ENCODE results near the gene MTMR6. TPM values are rescaled to one million over a fixed set of nuclear protein-coding genes. Genes with fewer than 3 reads are reported as not detected.

The MTMR6 gene
- total RNA-seq, 4 donors from 2014 or later: 10.6 to 15.9 (median 14.3) TPM

GRCh38 chr13:25252752-25253151 lies 34.5 kb downstream of the MTMR6 start:
- intact Hi-C loops (cut with DNase I; ENCODE audit: low total_unique reads): no loop called here
- no peak for TF ChIP-seq CTCF (IDR thresholded peaks at IDR 0.05)
- TF ChIP-seq POLR2A (IDR thresholded peaks at IDR 0.05): no peak
- no peak overlapping the region for H3K4me3 ChIP-seq (ENCODE audit: low read depth, poor library complexity, severe bottlenecking)
- WGBS, 2 donors: 93 to 98% methylated on average over 2 of the region's 2 CpGs
- DNase-seq (ENCODE audit: low spot score in 2 of 2): no peak

DNA sequence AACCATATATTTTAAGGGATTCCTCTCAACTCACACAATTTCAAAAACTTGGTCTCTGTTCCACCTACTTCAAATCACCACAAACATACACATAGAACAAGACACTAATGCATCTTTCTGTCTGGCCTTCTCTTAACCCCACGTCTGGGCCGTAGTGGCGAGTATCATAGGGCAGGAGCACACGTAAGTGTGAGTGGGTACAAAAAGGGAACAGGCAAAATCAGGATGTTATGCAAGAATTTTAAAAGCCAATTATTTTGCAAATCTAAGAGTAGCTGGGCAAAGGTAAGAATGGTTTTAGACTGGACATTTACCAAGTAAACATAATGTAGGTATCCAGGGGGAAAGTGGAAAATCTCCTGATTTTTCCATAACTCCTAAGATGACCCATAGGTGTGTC lies 35.1 kb downstream of the MTMR6 start:
- DNase-seq (ENCODE audit: low spot score in 2 of 2): no peak
- 85 to 91% methylated on average over 4 of the region's 4 CpGs for WGBS, 2 donors
- intact Hi-C loops (cut with DNase I; ENCODE audit: low total_unique reads): no loop called here
- no peak overlapping the region for H3K4me3 ChIP-seq (ENCODE audit: low read depth, poor library complexity, severe bottlenecking)
- TF ChIP-seq POLR2A (IDR thresholded peaks at IDR 0.05): no peak
- no peak for TF ChIP-seq CTCF (IDR thresholded peaks at IDR 0.05)

DNA sequence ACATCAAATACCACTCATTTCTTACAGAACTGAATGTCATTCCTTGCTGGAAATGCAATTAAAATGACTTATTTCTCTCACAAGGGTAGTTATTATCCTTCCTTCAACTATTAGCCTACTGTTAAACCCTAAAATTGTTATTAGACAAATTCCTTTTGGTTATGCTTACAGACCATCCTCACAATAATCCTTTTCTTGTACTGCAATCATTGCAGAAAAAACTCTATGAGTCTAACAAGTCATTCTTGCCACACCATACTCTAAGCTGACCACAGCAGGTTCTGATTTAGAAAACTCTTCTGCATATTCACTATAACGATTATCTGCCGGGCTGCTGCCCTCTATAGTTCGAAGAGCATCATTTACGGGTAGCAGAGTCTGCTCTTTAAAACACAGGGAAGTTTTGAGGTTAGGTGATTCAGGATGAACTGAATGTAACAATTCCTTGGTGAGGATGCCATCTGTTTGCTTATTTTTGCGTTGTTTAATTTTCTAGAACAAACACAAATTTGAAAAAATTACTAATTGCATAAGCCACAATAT lies 38.2 kb downstream of the MTMR6 start:
- TF ChIP-seq POLR2A (IDR thresholded peaks at IDR 0.05) (no peak), CTCF (IDR thresholded peaks at IDR 0.05) (no peak)
- no peak overlapping the region for H3K4me3 ChIP-seq (ENCODE audit: low read depth, poor library complexity, severe bottlenecking)
- no peak for DNase-seq (ENCODE audit: low spot score in 2 of 2)
- intact Hi-C loops (cut with DNase I; ENCODE audit: low total_unique reads): no loop called here
- WGBS, 2 donors: 31 to 34% methylated on average over 5 of the region's 5 CpGs

- TF ChIP-seq CTCF (IDR thresholded peaks at IDR 0.05): no peak
- no peak for TF ChIP-seq POLR2A (IDR thresholded peaks at IDR 0.05)
- no peak for DNase-seq (ENCODE audit: low spot score in 2 of 2)
- H3K4me3 ChIP-seq (ENCODE audit: low read depth, poor library complexity, severe bottlenecking): no peak overlapping the region
- intact Hi-C loops (cut with DNase I; ENCODE audit: low total_unique reads): no loop called here
- WGBS, 2 donors: 87 to 96% methylated on average over 1 of the region's 1 CpG
Measured at GRCh38 chr13:25248071-25248470, 39.2 kb downstream of the MTMR6 start.

DNA sequence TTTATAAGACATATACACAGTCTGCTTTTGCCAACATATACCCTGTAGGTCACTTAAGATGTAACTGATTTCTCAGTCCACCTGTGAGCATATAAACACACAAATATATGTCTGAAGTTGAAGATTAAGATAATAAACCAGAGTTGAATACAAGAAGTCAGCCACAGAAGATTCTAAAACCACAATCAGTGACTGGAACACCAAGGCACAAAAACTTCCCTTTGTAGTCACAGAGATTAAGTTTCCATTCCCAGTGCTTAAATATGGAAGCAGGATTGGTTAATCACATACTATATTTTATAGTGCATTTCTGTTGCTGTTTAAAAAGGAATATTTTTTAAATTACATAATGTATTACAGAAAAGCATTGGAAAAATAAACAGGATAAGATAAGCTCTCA lies 39.9 kb downstream of the MTMR6 start:
- DNase-seq (ENCODE audit: low spot score in 2 of 2): no peak
- H3K4me3 ChIP-seq (ENCODE audit: low read depth, poor library complexity, severe bottlenecking): no peak overlapping the region
- no peak for TF ChIP-seq CTCF (IDR thresholded peaks at IDR 0.05)
- intact Hi-C loops (cut with DNase I; ENCODE audit: low total_unique reads): no loop called here

DNA sequence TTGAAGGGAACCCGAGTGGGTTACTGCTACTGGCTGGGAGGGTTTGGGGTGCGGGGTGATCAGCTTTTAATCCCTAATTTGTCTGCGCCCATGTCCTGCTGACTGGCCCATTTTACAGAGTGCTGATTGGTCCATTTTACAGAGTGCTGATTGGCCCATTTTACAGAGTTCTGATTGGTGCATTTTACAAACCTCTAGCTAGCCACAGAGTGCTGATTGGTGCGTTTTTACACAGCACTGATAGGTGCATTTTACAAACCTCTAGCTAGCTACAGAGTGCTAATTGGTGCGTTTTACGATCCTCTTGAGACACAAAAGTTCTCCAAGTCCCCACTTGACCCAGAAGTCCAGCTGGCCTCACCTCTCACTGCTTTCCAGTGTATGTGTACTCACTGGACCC lies 43.2 kb downstream of the MTMR6 start:
- TF ChIP-seq CTCF (IDR thresholded peaks at IDR 0.05): no peak
- TF ChIP-seq POLR2A (IDR thresholded peaks at IDR 0.05): no peak
- no peak overlapping the region for H3K4me3 ChIP-seq (ENCODE audit: low read depth, poor library complexity, severe bottlenecking)
- intact Hi-C loops (cut with DNase I; ENCODE audit: low total_unique reads): no loop called here
- no peak for DNase-seq (ENCODE audit: low spot score in 2 of 2)
- 99% methylated on average over 6 of the region's 6 CpGs for WGBS, 2 donors
